Measurements from ENCODE around the gene MYRF. TPM values are rescaled to one million over a fixed set of nuclear protein-coding genes. Genes with fewer than 3 reads are reported as not detected.

Gene MYRF
- total RNA-seq, 1 experiment from 2014 or later = 5.1 TPM

DNA sequence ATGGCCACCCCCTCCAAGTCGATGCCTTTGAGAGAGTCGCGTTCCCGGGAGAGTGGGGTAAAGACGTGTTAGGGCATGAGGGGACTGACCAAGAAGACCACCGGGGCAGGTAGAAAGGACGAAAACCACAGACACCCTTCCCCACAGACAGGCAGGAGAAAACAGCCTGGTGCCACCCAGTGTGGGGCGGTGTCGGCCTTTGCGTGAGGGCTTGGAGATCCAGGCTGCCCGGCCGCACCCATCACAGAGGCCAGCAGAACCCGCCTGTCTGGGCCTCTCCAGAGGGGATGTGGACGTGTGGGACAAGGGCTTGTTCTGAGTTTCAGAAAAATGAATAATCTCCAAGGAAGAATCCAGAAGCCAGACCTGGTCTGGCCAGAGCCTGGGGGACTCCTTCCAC is 41.4 kb upstream of the MYRF start:
- DNase-seq = no peak
- no TSS peak for BruUV-seq (replicated peaks)
- ATAC-seq = no peak
- intact Hi-C loops (cut with micrococcal nuclease) = no loop called here
- H3K4me1 ChIP-seq (ENCODE audit: insufficient read depth, low read length) = peaks cover 7% of the 10 kb centered on the region
- no peaks in the 10 kb centered on the region for H3K9me2 ChIP-seq (replicated peaks; ENCODE audit: low read length)
- no peaks in the 10 kb centered on the region for H3K9me3 ChIP-seq (ENCODE audit: low read length)
- H3K27me3 ChIP-seq (ENCODE audit: low read length) = no peaks in the 10 kb centered on the region
- CTCF ChIA-PET = no interaction called here
- POLR2A ChIA-PET (ENCODE audit: unreplicated experiment) = no interaction called here
- H3K36me3 ChIP-seq (ENCODE audit: low read depth, low read length) = no peaks in the 10 kb centered on the region
- H3K79me2 ChIP-seq (ENCODE audit: low read length) = peaks cover 22% of the 10 kb centered on the region; the same call in 1 of the 2 replicates
- TF ChIP-seq, protein P1, sequence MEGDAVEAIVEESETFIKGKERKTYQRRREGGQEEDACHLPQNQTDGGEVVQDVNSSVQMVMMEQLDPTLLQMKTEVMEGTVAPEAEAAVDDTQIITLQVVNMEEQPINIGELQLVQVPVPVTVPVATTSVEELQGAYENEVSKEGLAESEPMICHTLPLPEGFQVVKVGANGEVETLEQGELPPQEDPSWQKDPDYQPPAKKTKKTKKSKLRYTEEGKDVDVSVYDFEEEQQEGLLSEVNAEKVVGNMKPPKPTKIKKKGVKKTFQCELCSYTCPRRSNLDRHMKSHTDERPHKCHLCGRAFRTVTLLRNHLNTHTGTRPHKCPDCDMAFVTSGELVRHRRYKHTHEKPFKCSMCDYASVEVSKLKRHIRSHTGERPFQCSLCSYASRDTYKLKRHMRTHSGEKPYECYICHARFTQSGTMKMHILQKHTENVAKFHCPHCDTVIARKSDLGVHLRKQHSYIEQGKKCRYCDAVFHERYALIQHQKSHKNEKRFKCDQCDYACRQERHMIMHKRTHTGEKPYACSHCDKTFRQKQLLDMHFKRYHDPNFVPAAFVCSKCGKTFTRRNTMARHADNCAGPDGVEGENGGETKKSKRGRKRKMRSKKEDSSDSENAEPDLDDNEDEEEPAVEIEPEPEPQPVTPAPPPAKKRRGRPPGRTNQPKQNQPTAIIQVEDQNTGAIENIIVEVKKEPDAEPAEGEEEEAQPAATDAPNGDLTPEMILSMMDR (conservative IDR thresholded peaks at IDR 0.05; ENCODE audit: low read depth, low read length) = no peak
- no peak for TF ChIP-seq EZH2phosphoT487 (IDR thresholded peaks at IDR 0.05; ENCODE audit: borderline replicate concordance, low read length)
- no peak for TF ChIP-seq EZH2 (IDR thresholded peaks at IDR 0.05; ENCODE audit: low read length, unreplicated experiment)
- H2AFZ ChIP-seq (ENCODE audit: low read length) = no peak overlapping the region
- H3K4me2 ChIP-seq (ENCODE audit: low read length) = no peak overlapping the region
- no peak overlapping the region for H3K27ac ChIP-seq (ENCODE audit: low read length)
- H3K9ac ChIP-seq (ENCODE audit: low read length) = no peak overlapping the region
- no peak overlapping the region for H3K4me3 ChIP-seq (ENCODE audit: low read length)
- no peaks in the 10 kb centered on the region for H3F3A ChIP-seq (ENCODE audit: low read length, unreplicated experiment)
- no peaks in the 10 kb centered on the region for H4K20me1 ChIP-seq (ENCODE audit: low read length)

DNA sequence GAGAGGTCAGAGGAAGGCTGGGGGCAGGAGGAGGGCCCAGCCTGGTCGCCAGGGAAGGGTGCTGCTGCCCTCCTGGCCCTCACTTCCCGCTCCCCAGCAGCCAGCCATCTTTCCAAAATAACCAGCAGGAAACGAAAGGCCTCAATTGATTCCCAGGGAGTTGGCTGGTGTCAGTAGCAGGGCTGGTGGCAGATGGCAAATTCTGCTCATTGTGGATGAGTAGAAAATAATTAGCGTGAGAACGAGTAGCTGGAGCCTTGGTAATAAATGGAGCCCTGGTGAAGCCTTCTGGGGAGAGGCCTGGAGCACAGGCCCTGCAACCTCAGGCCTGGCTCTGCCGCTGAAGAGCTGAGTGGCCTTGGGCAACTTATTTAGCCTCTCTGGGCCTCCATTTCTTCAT is 40.9 kb upstream of the MYRF start:
- Histone ChIP-seq H3F3A (ENCODE audit: low read length, unreplicated experiment) (no peaks in the 10 kb centered on the region), H3K79me2 (ENCODE audit: low read length) (peaks cover 22% of the 10 kb centered on the region; the same call in 1 of the 2 replicates), H3K36me3 (ENCODE audit: low read depth, low read length) (no peaks in the 10 kb centered on the region), H3K9me3 (ENCODE audit: low read length) (no peaks in the 10 kb centered on the region), H3K4me1 (ENCODE audit: insufficient read depth, low read length) (peaks cover 7% of the 10 kb centered on the region), H3K27ac (ENCODE audit: low read length) (no peak overlapping the region), H3K27me3 (ENCODE audit: low read length) (no peaks in the 10 kb centered on the region), H3K9ac (ENCODE audit: low read length) (no peak overlapping the region), H4K20me1 (ENCODE audit: low read length) (no peaks in the 10 kb centered on the region), H3K4me3 (ENCODE audit: low read length) (no peak overlapping the region), H2AFZ (ENCODE audit: low read length) (no peak overlapping the region), H3K9me2 (replicated peaks; ENCODE audit: low read length) (no peaks in the 10 kb centered on the region), H3K4me2 (ENCODE audit: low read length) (no peak overlapping the region)
- TF ChIP-seq EZH2 (IDR thresholded peaks at IDR 0.05; ENCODE audit: low read length, unreplicated experiment) (no peak), EZH2phosphoT487 (IDR thresholded peaks at IDR 0.05; ENCODE audit: borderline replicate concordance, low read length) (no peak)
- TF ChIP-seq, protein P1 (conservative IDR thresholded peaks at IDR 0.05; ENCODE audit: low read depth, low read length) = no peak
- DNase-seq (no peak), ATAC-seq (no peak)
- BruUV-seq (replicated peaks) = no TSS peak
- ChIA-PET CTCF (no interaction called here), POLR2A (ENCODE audit: unreplicated experiment) (no interaction called here)
- intact Hi-C loops (cut with micrococcal nuclease) = no loop called here

DNA sequence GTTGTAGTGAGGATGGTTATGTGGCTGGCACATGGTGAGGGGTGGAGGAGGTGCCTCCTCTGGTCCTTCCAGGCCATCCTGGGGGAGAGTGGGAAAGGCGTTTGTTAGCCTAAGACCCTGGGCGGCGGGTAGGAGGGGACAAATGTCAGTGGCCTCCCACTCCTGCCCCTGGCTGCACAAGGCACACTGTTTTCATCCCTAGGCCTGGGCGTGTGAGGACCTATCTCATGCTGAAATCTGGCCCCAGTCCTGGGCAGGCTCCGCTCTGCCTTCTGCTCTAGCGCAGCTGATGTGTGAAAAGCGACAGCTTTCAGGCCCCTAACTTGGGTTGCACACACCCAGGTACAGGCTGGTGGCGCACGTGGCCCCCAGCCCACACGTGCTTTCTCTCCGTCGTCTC is 40.1 kb upstream of the MYRF start:
- no TSS peak for BruUV-seq (replicated peaks)
- H3K27me3 ChIP-seq (ENCODE audit: low read length) = no peaks in the 10 kb centered on the region
- CTCF ChIA-PET = no interaction called here

More for the DNA sequence above, 40.1 kb upstream of the MYRF start:
- H3K9ac ChIP-seq (ENCODE audit: low read length) = no peak overlapping the region
- ATAC-seq (no peak), DNase-seq (no peak)
- no peaks in the 10 kb centered on the region for H4K20me1 ChIP-seq (ENCODE audit: low read length)
- H2AFZ ChIP-seq (ENCODE audit: low read length) = no peak overlapping the region
- H3K27ac ChIP-seq (ENCODE audit: low read length) = no peak overlapping the region
- no peaks in the 10 kb centered on the region for H3K9me2 ChIP-seq (replicated peaks; ENCODE audit: low read length)
- no peak for TF ChIP-seq EZH2 (IDR thresholded peaks at IDR 0.05; ENCODE audit: low read length, unreplicated experiment)
- no peak for TF ChIP-seq EZH2phosphoT487 (IDR thresholded peaks at IDR 0.05; ENCODE audit: borderline replicate concordance, low read length)
- TF ChIP-seq, protein P1 (conservative IDR thresholded peaks at IDR 0.05; ENCODE audit: low read depth, low read length) = no peak
- intact Hi-C loops (cut with micrococcal nuclease) = no loop called here
- H3K4me3 ChIP-seq (ENCODE audit: low read length) = no peak overlapping the region
- H3K4me1 ChIP-seq (ENCODE audit: insufficient read depth, low read length) = peaks cover 4% of the 10 kb centered on the region
- H3K79me2 ChIP-seq (ENCODE audit: low read length) = peaks cover 17% of the 10 kb centered on the region; the same call in 1 of the 2 replicates
- H3F3A ChIP-seq (ENCODE audit: low read length, unreplicated experiment) = no peaks in the 10 kb centered on the region
- no peaks in the 10 kb centered on the region for H3K9me3 ChIP-seq (ENCODE audit: low read length)
- H3K4me2 ChIP-seq (ENCODE audit: low read length) = no peak overlapping the region
- no peaks in the 10 kb centered on the region for H3K36me3 ChIP-seq (ENCODE audit: low read depth, low read length)
- POLR2A ChIA-PET (ENCODE audit: unreplicated experiment) = no interaction called here

Data from PC-3 (cell line).